KMS-11 (cell line): Measurements from ENCODE around the gene EVL.

Source experiments
- H2AFZ ChIP-seq: fragments of 200-600 bp; sonication (generic); 2 replicates; pipeline ENCODE4 v1.6.1; 2016; ENCODE audit warnings: antibody characterized with exemption, mixed run types, low read depth
- H3K27ac ChIP-seq: fragments of 200-600 bp; sonication (generic); 2 replicates; pipeline ENCODE4 v1.6.1; 2016; ENCODE audit warnings: mild to moderate bottlenecking, mixed run types
- H3K27me3 ChIP-seq: fragments of 200-600 bp; sonication (generic); 2 replicates; pipeline ENCODE4 v1.6.1; 2017; ENCODE audit warnings: mild to moderate bottlenecking, low read depth, mixed run types, moderate library complexity; ENCODE audit not compliant: insufficient read depth
- H3K36me3 ChIP-seq: fragments of 200-600 bp; sonication (generic); 2 replicates; pipeline ENCODE4 v1.6.1; 2017; ENCODE audit warnings: mild to moderate bottlenecking, mixed run types; ENCODE audit not compliant: insufficient read depth
- H3K4me1 ChIP-seq: fragments of 200-600 bp; sonication (generic); 2 replicates; pipeline ENCODE4 v1.6.1; 2016; ENCODE audit warnings: mild to moderate bottlenecking, low read depth, mixed run types; ENCODE audit not compliant: poor library complexity, severe bottlenecking
- H3K4me2 ChIP-seq: fragments of 200-600 bp; sonication (generic); 2 replicates; pipeline ENCODE4 v1.7.0; 2016; ENCODE audit warnings: mild to moderate bottlenecking, mixed run types
- H3K4me3 ChIP-seq: fragments of 200-600 bp; sonication (generic); IDR thresholded peaks from 2 replicates; pipeline ENCODE4 v1.6.1; 2017; ENCODE audit warnings: low read depth, low read length, mixed read lengths; ENCODE audit not compliant: insufficient read depth
- H3K79me2 ChIP-seq: fragments of 200-600 bp; sonication (generic); 2 replicates; pipeline ENCODE4 v1.6.1; 2016; ENCODE audit warnings: low read depth, mixed run types; ENCODE audit not compliant: insufficient read depth
- H3K9ac ChIP-seq: fragments of 200-600 bp; sonication (generic); 2 replicates; pipeline ENCODE4 v1.6.1; 2016; ENCODE audit warnings: mild to moderate bottlenecking, mixed run types
- H4K20me1 ChIP-seq: fragments of 200-600 bp; sonication (generic); 2 replicates; pipeline ENCODE4 v1.6.1; 2016; ENCODE audit warnings: mild to moderate bottlenecking, mixed run types; ENCODE audit not compliant: insufficient read depth
- TF ChIP-seq, protein P1 (sequence below): fragments of 200-600 bp; sonication (generic); conservative IDR thresholded peaks from 2 replicates; pipeline ENCODE4 v1.6.1; 2017; ENCODE audit warnings: low read depth, mild to moderate bottlenecking, antibody characterized with exemption, low read length, moderate library complexity, mixed read lengths

The EVL gene

DNA sequence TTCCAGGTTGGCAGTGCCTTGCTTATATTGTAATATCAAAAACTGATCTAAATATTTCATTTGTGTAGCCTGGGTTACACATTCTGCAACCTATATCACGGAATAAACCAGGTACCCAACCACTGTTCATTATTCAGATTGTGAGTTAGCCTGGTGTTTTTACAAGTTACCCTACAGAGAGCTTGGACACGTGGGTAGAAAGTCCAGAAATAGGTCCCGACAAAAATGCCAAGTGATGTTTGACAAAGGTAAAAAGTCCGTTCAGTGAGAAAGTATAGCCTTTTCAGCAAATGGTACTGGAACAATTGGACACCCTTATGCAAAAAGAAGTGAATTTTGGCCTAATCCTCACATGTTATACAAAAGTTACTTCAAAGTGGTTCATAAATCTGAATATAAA is 17.6 kb upstream of the EVL start:
- Histone ChIP-seq H3K9ac (no peak overlapping the region), H3K27ac (no peak overlapping the region), H3K36me3 (no peaks in the 10 kb centered on the region), H3K27me3 (no peaks in the 10 kb centered on the region), H3K4me3 (no peak overlapping the region), H2AFZ (no peak overlapping the region), H3K79me2 (no peaks in the 10 kb centered on the region), H3K4me1 (no peaks in the 10 kb centered on the region), H4K20me1 (no peaks in the 10 kb centered on the region), H3K4me2 (no peak overlapping the region)
- TF ChIP-seq, protein P1, sequence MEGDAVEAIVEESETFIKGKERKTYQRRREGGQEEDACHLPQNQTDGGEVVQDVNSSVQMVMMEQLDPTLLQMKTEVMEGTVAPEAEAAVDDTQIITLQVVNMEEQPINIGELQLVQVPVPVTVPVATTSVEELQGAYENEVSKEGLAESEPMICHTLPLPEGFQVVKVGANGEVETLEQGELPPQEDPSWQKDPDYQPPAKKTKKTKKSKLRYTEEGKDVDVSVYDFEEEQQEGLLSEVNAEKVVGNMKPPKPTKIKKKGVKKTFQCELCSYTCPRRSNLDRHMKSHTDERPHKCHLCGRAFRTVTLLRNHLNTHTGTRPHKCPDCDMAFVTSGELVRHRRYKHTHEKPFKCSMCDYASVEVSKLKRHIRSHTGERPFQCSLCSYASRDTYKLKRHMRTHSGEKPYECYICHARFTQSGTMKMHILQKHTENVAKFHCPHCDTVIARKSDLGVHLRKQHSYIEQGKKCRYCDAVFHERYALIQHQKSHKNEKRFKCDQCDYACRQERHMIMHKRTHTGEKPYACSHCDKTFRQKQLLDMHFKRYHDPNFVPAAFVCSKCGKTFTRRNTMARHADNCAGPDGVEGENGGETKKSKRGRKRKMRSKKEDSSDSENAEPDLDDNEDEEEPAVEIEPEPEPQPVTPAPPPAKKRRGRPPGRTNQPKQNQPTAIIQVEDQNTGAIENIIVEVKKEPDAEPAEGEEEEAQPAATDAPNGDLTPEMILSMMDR, result no peak

DNA sequence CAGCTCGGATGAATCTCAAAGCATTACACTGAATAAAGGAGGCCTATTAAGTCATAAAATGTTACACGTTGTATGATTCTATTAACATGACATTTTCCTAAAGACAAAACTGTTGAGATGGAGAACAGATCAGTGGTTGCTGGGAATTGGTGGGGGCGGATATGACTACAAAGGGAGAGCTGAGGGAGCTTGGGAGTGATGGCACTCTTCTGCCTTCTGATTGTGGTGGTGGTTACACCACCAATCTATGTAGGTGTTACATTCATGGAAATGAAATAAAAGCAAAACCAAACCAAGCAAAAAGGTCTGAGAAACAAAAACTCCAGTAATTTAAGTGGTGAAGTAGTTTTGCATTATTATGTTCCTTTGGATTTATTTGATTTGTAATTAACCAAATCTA is 16.4 kb upstream of the EVL start:
- no peaks in the 10 kb centered on the region for H3K27me3 ChIP-seq
- no peaks in the 10 kb centered on the region for H4K20me1 ChIP-seq
- no peak overlapping the region for H3K27ac ChIP-seq
- TF ChIP-seq, protein P1, result no peak
- no peak overlapping the region for H3K4me3 ChIP-seq
- H3K9ac ChIP-seq, result no peak overlapping the region
- no peaks in the 10 kb centered on the region for H3K4me1 ChIP-seq
- H3K4me2 ChIP-seq, result no peak overlapping the region
- no peak overlapping the region for H2AFZ ChIP-seq
- no peaks in the 10 kb centered on the region for H3K79me2 ChIP-seq
- H3K36me3 ChIP-seq, result no peaks in the 10 kb centered on the region

- Histone ChIP-seq H2AFZ (no peak overlapping the region), H3K27me3 (no peaks in the 10 kb centered on the region), H3K79me2 (no peaks in the 10 kb centered on the region), H4K20me1 (no peaks in the 10 kb centered on the region), H3K27ac (no peak overlapping the region), H3K9ac (no peak overlapping the region), H3K4me1 (no peaks in the 10 kb centered on the region), H3K4me3 (no peak overlapping the region), H3K4me2 (no peak overlapping the region), H3K36me3 (no peaks in the 10 kb centered on the region)
- TF ChIP-seq, protein P1, result no peak
Measured at GRCh38 chr14:100049220-100049619, 16.0 kb upstream of the EVL start.

DNA sequence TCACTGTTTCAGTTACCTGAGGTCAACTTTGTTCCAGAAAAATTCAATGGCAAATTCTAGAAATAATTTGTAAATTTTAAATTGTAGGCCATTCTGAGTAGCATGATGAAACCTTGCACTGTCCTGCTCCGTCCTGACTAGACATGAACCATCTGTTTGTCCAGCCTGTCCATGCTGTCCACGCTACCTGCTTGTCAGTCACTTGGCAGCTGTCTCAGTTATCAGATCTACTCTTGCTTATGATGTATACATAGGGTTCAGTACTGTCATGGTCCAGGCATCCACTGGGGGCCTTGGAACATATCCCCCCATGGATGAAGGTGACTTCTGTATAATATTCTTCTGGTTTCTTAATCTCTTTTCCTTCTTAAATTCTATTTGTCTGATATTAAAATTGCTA is 14.1 kb upstream of the EVL start:
- H3K79me2 ChIP-seq, result no peaks in the 10 kb centered on the region
- H3K4me1 ChIP-seq, result no peaks in the 10 kb centered on the region
- H3K27me3 ChIP-seq, result no peaks in the 10 kb centered on the region
- TF ChIP-seq, protein P1, result no peak
- no peak overlapping the region for H2AFZ ChIP-seq
- no peak overlapping the region for H3K9ac ChIP-seq
- no peak overlapping the region for H3K27ac ChIP-seq
- no peak overlapping the region for H3K4me3 ChIP-seq
- H3K4me2 ChIP-seq, result no peak overlapping the region
- no peaks in the 10 kb centered on the region for H4K20me1 ChIP-seq
- H3K36me3 ChIP-seq, result no peaks in the 10 kb centered on the region

GRCh38 chr14:100051543-100051942 is 13.7 kb upstream of the EVL start:
- no peak overlapping the region for H3K9ac ChIP-seq
- H3K4me2 ChIP-seq, result no peak overlapping the region

More at GRCh38 chr14:100051543-100051942, 13.7 kb upstream of the EVL start:
- Histone ChIP-seq H4K20me1 (no peaks in the 10 kb centered on the region), H3K79me2 (no peaks in the 10 kb centered on the region), H3K4me1 (no peaks in the 10 kb centered on the region), H3K36me3 (no peaks in the 10 kb centered on the region), H3K4me3 (no peak overlapping the region), H3K27ac (no peak overlapping the region), H3K27me3 (no peaks in the 10 kb centered on the region), H2AFZ (no peak overlapping the region)
- TF ChIP-seq, protein P1, result no peak
